ENCODE data around the gene EFNB2. TPM values are rescaled to one million over a fixed set of nuclear protein-coding genes. Genes with fewer than 3 reads are reported as not detected.

Gene EFNB2
- polyA plus RNA-seq, 3 donors = not detected

DNA sequence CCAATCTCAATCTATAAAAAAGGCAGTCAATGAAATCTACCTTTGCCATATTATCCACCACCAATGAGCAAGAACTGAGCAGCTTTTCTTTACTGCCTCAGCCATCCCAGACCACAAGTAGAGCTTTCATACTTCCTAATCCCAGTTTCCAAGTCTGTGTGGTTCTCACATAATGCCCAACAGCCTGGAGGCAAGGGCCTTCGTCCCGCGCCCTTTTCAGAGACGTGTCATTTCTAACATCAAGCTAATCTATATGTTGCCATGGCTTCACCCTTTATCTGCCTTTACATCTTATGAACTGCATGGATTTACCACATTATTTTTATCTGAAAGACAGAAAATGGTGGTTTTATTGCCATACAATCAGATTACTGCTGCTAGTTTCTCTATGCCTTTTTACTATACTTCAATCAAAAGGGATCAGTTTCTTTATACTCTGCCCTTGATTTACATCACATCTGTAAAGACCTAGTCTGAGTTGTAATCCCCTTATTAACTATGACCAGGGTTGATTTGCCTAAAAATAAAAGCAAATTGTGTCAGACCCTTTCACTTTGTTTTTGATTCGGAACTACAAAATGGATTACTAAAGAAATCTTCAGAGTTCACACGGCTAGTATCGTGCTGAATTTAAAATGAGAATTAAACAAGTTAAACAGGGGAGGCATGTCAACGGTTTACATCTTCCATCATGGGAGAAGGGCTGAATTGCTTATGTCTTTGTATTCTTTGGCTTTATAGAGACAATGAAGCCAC is 5.9 kb downstream of the EFNB2 start:
- Histone ChIP-seq H2AFZ (ENCODE audit: insufficient read depth, low read depth, low read length, poor library complexity, severe bottlenecking) (no peak overlapping the region), H3K36me3 (replicated peaks in 1 of 2; ENCODE audit: control insufficient read depth in 1 of 2, insufficient read depth in 2 of 2, low read length in 2 of 2) (no peaks in the 10 kb centered on the region), H3K27me3 (ENCODE audit: control insufficient read depth in 2 of 2, insufficient read depth in 2 of 2, low read length in 2 of 2) (peaks cover 63 to 73% of the 10 kb centered on the region in 2 donors), H3K79me2 (ENCODE audit: insufficient read depth, low read length) (no peaks in the 10 kb centered on the region), H3K4me3 (replicated peaks in 1 of 3; ENCODE audit: low read depth in 2 of 3, low read length in 3 of 3) (no peak overlapping the region), H3K9me3 (replicated peaks in 1 of 2; ENCODE audit: control insufficient read depth in 1 of 2, insufficient read depth in 1 of 2, low read length in 2 of 2) (peaks cover 0 to 15% of the 10 kb centered on the region in 2 donors), H3K4me1 (ENCODE audit: control insufficient read depth in 1 of 2, insufficient read depth in 2 of 2, low read length in 2 of 2) (peaks cover 14 to 19% of the 10 kb centered on the region in 2 donors), H4K20me1 (ENCODE audit: insufficient read depth, low read length) (no peaks in the 10 kb centered on the region), H3K27ac (ENCODE audit: low read depth in 1 of 2, low read length in 2 of 2) (no peak overlapping the region), H3K9ac (ENCODE audit: insufficient read depth, low read length, poor library complexity, severe bottlenecking) (no peak overlapping the region), H3K4me2 (replicated peaks; ENCODE audit: extremely low read depth, low read length, poor library complexity, severe bottlenecking) (no peak overlapping the region)
- Mint-ChIP-seq H3K4me3 (peak overlapping the region in 1 of 2 donors; percentile 51), H3K27me3 (ENCODE audit: low read depth in 3 of 3) (peaks cover 49 to 76% (median 54%) of the 10 kb centered on the region in 3 donors), H3K9me3 (peaks cover 0 to 8% (median 3%) of the 10 kb centered on the region in 7 donors), H3K27ac (no peak overlapping the region), H3K4me1 (peaks cover 17% of the 10 kb centered on the region), H3K36me3 (peaks cover 0 to 2% of the 10 kb centered on the region in 2 donors)
- intact Hi-C loops (cut with micrococcal nuclease) = no loop called here
- TF ChIP-seq, protein P1, sequence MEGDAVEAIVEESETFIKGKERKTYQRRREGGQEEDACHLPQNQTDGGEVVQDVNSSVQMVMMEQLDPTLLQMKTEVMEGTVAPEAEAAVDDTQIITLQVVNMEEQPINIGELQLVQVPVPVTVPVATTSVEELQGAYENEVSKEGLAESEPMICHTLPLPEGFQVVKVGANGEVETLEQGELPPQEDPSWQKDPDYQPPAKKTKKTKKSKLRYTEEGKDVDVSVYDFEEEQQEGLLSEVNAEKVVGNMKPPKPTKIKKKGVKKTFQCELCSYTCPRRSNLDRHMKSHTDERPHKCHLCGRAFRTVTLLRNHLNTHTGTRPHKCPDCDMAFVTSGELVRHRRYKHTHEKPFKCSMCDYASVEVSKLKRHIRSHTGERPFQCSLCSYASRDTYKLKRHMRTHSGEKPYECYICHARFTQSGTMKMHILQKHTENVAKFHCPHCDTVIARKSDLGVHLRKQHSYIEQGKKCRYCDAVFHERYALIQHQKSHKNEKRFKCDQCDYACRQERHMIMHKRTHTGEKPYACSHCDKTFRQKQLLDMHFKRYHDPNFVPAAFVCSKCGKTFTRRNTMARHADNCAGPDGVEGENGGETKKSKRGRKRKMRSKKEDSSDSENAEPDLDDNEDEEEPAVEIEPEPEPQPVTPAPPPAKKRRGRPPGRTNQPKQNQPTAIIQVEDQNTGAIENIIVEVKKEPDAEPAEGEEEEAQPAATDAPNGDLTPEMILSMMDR (IDR thresholded peaks at IDR 0.05) = no peak
- no peak for DNase-seq
- 100% methylated on average over 1 of the region's 8 CpGs for WGBS (ENCODE audit: insufficient coverage)

DNA sequence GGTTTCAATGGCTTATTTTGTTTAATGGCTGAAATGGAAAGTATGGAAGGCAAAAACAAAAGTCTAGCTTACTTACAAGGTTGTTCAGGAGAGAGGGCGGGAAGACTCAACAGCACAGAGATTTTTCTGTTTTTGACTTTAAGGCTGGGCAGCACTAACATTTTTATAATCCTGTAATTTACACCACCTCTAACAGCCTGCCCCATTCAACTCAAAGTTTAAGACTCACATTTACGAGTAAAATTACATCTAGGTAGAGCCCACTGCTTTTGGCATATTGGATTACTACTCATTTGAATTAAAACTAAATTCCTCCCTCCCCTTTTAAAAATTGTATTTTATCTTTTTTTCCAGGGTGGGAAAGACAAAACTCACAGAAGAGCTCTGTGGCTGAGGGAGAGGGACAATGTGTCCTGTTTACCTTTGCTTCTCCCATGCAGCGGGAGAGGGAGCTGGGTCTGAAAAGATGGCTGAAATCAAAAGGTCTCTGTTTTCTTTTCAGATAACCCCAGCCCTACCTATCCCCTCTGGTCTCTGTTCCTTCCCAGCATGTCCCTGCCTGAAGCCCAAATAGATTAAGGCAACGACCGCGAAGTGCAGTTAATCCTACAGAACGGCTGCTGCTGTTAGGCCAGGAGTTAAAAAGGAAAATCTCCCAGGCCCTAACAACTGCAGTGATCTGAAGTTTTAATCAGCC is 6.6 kb downstream of the EFNB2 start:
- H3K27ac ChIP-seq (ENCODE audit: low read depth in 1 of 2, low read length in 2 of 2) = no peak overlapping the region
- no peaks in the 10 kb centered on the region for H4K20me1 ChIP-seq (ENCODE audit: insufficient read depth, low read length)
- DNase-seq = no peak
- H3K9ac ChIP-seq (ENCODE audit: insufficient read depth, low read length, poor library complexity, severe bottlenecking) = no peak overlapping the region
- peaks cover 8 to 12% of the 10 kb centered on the region in 2 donors for H3K4me1 ChIP-seq (ENCODE audit: control insufficient read depth in 1 of 2, insufficient read depth in 2 of 2, low read length in 2 of 2)
- WGBS (ENCODE audit: insufficient coverage) = 100% methylated on average over 5 of the region's 7 CpGs
- no peaks in the 10 kb centered on the region for H3K79me2 ChIP-seq (ENCODE audit: insufficient read depth, low read length)
- TF ChIP-seq, protein P1 (IDR thresholded peaks at IDR 0.05) = no peak
- peaks cover 0 to 6% (median 3%) of the 10 kb centered on the region in 7 donors for H3K9me3 Mint-ChIP-seq
- H3K36me3 Mint-ChIP-seq = peaks cover 0 to 2% of the 10 kb centered on the region in 2 donors
- no peak overlapping the region for H3K27ac Mint-ChIP-seq
- no peak overlapping the region for H2AFZ ChIP-seq (ENCODE audit: insufficient read depth, low read depth, low read length, poor library complexity, severe bottlenecking)
- H3K4me2 ChIP-seq (replicated peaks; ENCODE audit: extremely low read depth, low read length, poor library complexity, severe bottlenecking) = no peak overlapping the region
- H3K4me3 Mint-ChIP-seq = no peak overlapping the region
- H3K9me3 ChIP-seq (replicated peaks in 1 of 2; ENCODE audit: control insufficient read depth in 1 of 2, insufficient read depth in 1 of 2, low read length in 2 of 2) = peaks cover 0 to 10% of the 10 kb centered on the region in 2 donors
- H3K27me3 Mint-ChIP-seq (ENCODE audit: low read depth in 3 of 3) = peaks cover 47 to 73% (median 51%) of the 10 kb centered on the region in 3 donors
- peaks cover 57 to 65% of the 10 kb centered on the region in 2 donors for H3K27me3 ChIP-seq (ENCODE audit: control insufficient read depth in 2 of 2, insufficient read depth in 2 of 2, low read length in 2 of 2)
- intact Hi-C loops (cut with micrococcal nuclease) = no loop called here
- H3K36me3 ChIP-seq (replicated peaks in 1 of 2; ENCODE audit: control insufficient read depth in 1 of 2, insufficient read depth in 2 of 2, low read length in 2 of 2) = no peaks in the 10 kb centered on the region
- peaks cover 13% of the 10 kb centered on the region for H3K4me1 Mint-ChIP-seq
- H3K4me3 ChIP-seq (replicated peaks in 1 of 3; ENCODE audit: low read depth in 2 of 3, low read length in 3 of 3) = no peak overlapping the region

All from CD14-positive monocyte (primary cell).